Activated T-helper 1 cell treated with anti-CD3 and anti-CD28 coated beads, Interleukin-2, amount 50 U/mL, for 16 hours (primary cell): ENCODE data around the gene PHYKPL.
A peak's percentile ranks its signal among the peaks of the same experiment; 100 is the strongest.
"Not testable (repeated sequence)": the region's sequence is repeated elsewhere in the genome, so short reads cannot be mapped to it uniquely, and the experiment has no call there.

Source experiments
- DNase-seq, 2 donors: peaks; one replicate each; pipeline ENCODE4 v3.0.0-alpha.2; 2020; ENCODE audit warnings: low read depth in 1 of 2, low spot score in 1 of 2

PHYKPL gene

GRCh38 chr5:178208540-178209227 is 23.9 kb downstream of the PHYKPL start:
- no peak for DNase-seq

GRCh38 chr5:178207917-178208280 is 24.7 kb downstream of the PHYKPL start:
- no peak for DNase-seq

GRCh38 chr5:178207183-178207916 is 25.3 kb downstream of the PHYKPL start:
- DNase-seq, result no peak

- no peak for DNase-seq
These were observed 26.2 kb downstream of the PHYKPL start for GRCh38 chr5:178206166-178207101.

- DNase-seq, result no peak
These were observed 26.9 kb downstream of the PHYKPL start for GRCh38 chr5:178205749-178206047.

GRCh38 chr5:178204935-178205748 is 27.5 kb downstream of the PHYKPL start:
- peak; percentile 46 to 62 for DNase-seq

GRCh38 chr5:178204182-178204934 is 28.2 kb downstream of the PHYKPL start, which contains the start of gene HNRNPAB:
TSS of gene HNRNPAB (plus strand) at chr5:178204533. CDS start at chr5:178204838, 305 bp downstream.
- peak; percentile 90 to 93 for DNase-seq

- peak in 1 of 2 donors; percentile 15 for DNase-seq
These were observed 28.9 kb downstream of the PHYKPL start for GRCh38 chr5:178203670-178204181.

GRCh38 chr5:178202541-178202940 is 30.1 kb downstream of the PHYKPL start:
- no peak for DNase-seq

GRCh38 chr5:178201927-178202235 is 30.7 kb downstream of the PHYKPL start:
- no peak for DNase-seq

- no peak for DNase-seq
These were observed 31.2 kb downstream of the PHYKPL start for GRCh38 chr5:178201221-178201926.

GRCh38 chr5:178199581-178200434 is 32.8 kb downstream of the PHYKPL start:
- DNase-seq, result no peak

- DNase-seq, result no peak
These were observed 33.9 kb downstream of the PHYKPL start for GRCh38 chr5:178198706-178199105.

- DNase-seq, result not testable (repeated sequence)
These were observed 34.5 kb downstream of the PHYKPL start for GRCh38 chr5:178198151-178198550.

- no peak for DNase-seq
These were observed 35.6 kb downstream of the PHYKPL start for GRCh38 chr5:178196986-178197385.

- no peak for DNase-seq
These were observed 36.3 kb downstream of the PHYKPL start for GRCh38 chr5:178196281-178196812.

- no peak for DNase-seq
These were observed 38.6 kb downstream of the PHYKPL start for GRCh38 chr5:178194026-178194425.

- no peak for DNase-seq
These were observed 39.3 kb downstream of the PHYKPL start for GRCh38 chr5:178193251-178193809.
